Liver (tissue), 9 donors: ENCODE data around the gene RABL3. TPM values are rescaled to one million over a fixed set of nuclear protein-coding genes. Genes with fewer than 3 reads are reported as not detected.

Experiments
- DNase-seq: peaks from one replicate; pipeline ENCODE4 v3.0.0-alpha.2; 2017; ENCODE audit warnings: low spot score
- H3K27ac ChIP-seq, 2 donors: one replicate each; pipeline ENCODE4 v1.7.0; 2013; ENCODE audit warnings: inconsistent platforms in 2 of 2, low read length in 2 of 2, control low read depth in 1 of 2, low read depth in 1 of 2, mild to moderate bottlenecking in 1 of 2
- H3K27me3 ChIP-seq, 4 donors: one replicate each; pipeline versions ENCODE4 v1.6.1 to v1.7.0; 2013; ENCODE audit warnings: low read length in 3 of 4, inconsistent platforms in 1 of 4, mild to moderate bottlenecking in 1 of 4, moderate library complexity in 1 of 4; ENCODE audit not compliant: control insufficient read depth in 4 of 4, insufficient read depth in 4 of 4
- H3K36me3 ChIP-seq, 4 donors: one replicate each; pipeline versions ENCODE4 v1.6.1 to v1.7.0; 2013; ENCODE audit warnings: low read length in 3 of 4, mild to moderate bottlenecking in 3 of 4, low read depth in 1 of 4, moderate library complexity in 1 of 4; ENCODE audit not compliant: control insufficient read depth in 4 of 4, insufficient read depth in 3 of 4
- H3K4me1 ChIP-seq, 4 donors: one replicate each; pipeline versions ENCODE4 v1.6.1 to v1.7.0; 2013; ENCODE audit warnings: low read length in 3 of 4, mild to moderate bottlenecking in 3 of 4, moderate library complexity in 1 of 4; ENCODE audit not compliant: control insufficient read depth in 4 of 4, insufficient read depth in 4 of 4
- H3K4me3 ChIP-seq, 3 donors: one replicate each; pipeline versions ENCODE4 v1.6.1 to v1.7.0; 2013; ENCODE audit warnings: low read length in 3 of 3, control low read depth in 1 of 3, low read depth in 1 of 3, mild to moderate bottlenecking in 1 of 3
- H3K9ac ChIP-seq, 2 donors: one replicate each; pipeline ENCODE4 v1.7.0; 2013; ENCODE audit warnings: low read length in 2 of 2, mild to moderate bottlenecking in 2 of 2, moderate library complexity in 2 of 2, control low read depth in 1 of 2, low read depth in 1 of 2
- H3K9me3 ChIP-seq, 4 donors: one replicate each; pipeline versions ENCODE4 v1.6.1 to v1.7.0; 2013; ENCODE audit warnings: low read length in 3 of 4; ENCODE audit not compliant: control insufficient read depth in 4 of 4
- CTCF ChIP-seq: fragments of 150-350 bp; IDR thresholded peaks from 2 replicates; pipeline ENCODE4 v1.5.1; 2017; ENCODE audit warnings: improper control_type of control experiment, low read depth, low read length; ENCODE audit not compliant: missing input control
- EGR1 ChIP-seq, 2 donors: IDR thresholded peaks; 2 replicates each; pipeline ENCODE4 v1.6.1; 2016 to 2018; ENCODE audit warnings: antibody characterized with exemption in 2 of 2, low read depth in 2 of 2
- FOXA1 ChIP-seq: IDR thresholded peaks from 2 replicates; pipeline ENCODE4 v1.6.1; 2016; ENCODE audit warnings: antibody characterized with exemption
- FOXA2 ChIP-seq: IDR thresholded peaks from 2 replicates; pipeline ENCODE4 v1.6.1; 2016; ENCODE audit warnings: antibody characterized with exemption
- GABPA ChIP-seq, 2 donors: IDR thresholded peaks in 1 of 2; conservative IDR thresholded peaks in 1 of 2; 2 replicates each; pipeline ENCODE4 v1.6.1; 2016; ENCODE audit warnings: antibody characterized with exemption in 2 of 2, mild to moderate bottlenecking in 1 of 2, moderate library complexity in 1 of 2
- HNF4A ChIP-seq, 2 donors: conservative IDR thresholded peaks; 2 replicates each; pipeline ENCODE4 v1.6.1; 2016; ENCODE audit warnings: antibody characterized with exemption in 2 of 2, mild to moderate bottlenecking in 2 of 2
- HNF4G ChIP-seq: IDR thresholded peaks from 2 replicates; pipeline ENCODE4 v1.6.1; 2016; ENCODE audit warnings: antibody characterized with exemption
- JUND ChIP-seq, 2 donors: IDR thresholded peaks; 2 replicates each; pipeline ENCODE4 v1.6.1; 2016; ENCODE audit warnings: antibody characterized with exemption in 2 of 2
- MAX ChIP-seq: IDR thresholded peaks from 2 replicates; pipeline ENCODE4 v1.6.1; 2016; ENCODE audit warnings: antibody characterized with exemption
- NR2F2 ChIP-seq: IDR thresholded peaks from 2 replicates; pipeline ENCODE4 v1.6.1; 2016; ENCODE audit warnings: antibody characterized with exemption
- RAD21 ChIP-seq, 2 donors: IDR thresholded peaks; 2 replicates each; pipeline ENCODE4 v1.6.1; 2016; ENCODE audit warnings: antibody characterized with exemption in 2 of 2, mild to moderate bottlenecking in 2 of 2
- REST ChIP-seq: IDR thresholded peaks from 2 replicates; pipeline ENCODE4 v1.6.1; 2016; ENCODE audit warnings: antibody characterized with exemption, mild to moderate bottlenecking
- RXRA ChIP-seq, 2 donors: IDR thresholded peaks; 2 replicates each; pipeline ENCODE4 v1.6.1; 2017 to 2018; ENCODE audit warnings: antibody characterized with exemption in 2 of 2, mild to moderate bottlenecking in 1 of 2
- SP1 ChIP-seq: IDR thresholded peaks from 2 replicates; pipeline ENCODE4 v1.6.1; 2018; ENCODE audit warnings: antibody characterized with exemption, mild to moderate bottlenecking
- TAF1 ChIP-seq: conservative IDR thresholded peaks from 2 replicates; pipeline ENCODE4 v1.6.1; 2016; ENCODE audit warnings: antibody characterized with exemption, mild to moderate bottlenecking
- YY1 ChIP-seq: IDR thresholded peaks from 2 replicates; pipeline ENCODE4 v1.6.1; 2016; ENCODE audit warnings: antibody characterized with exemption, mild to moderate bottlenecking
- ZBTB33 ChIP-seq: IDR thresholded peaks from 2 replicates; pipeline ENCODE4 v1.6.1; 2016; ENCODE audit warnings: antibody characterized with exemption
- polyA plus RNA-seq, 2 donors: library from polyadenylated mRNA; stranded (reverse) in 1 of 2; unstranded in 1 of 2; fragments of 200-250 nt in 1 of 2; fragments of >200 nt in 1 of 2; fragmentation: Nextera tagmentation in 1 of 2; extraction: Ambion mirVana in 1 of 2; gene quantifications; one replicate each; pipeline versions ENCODE4 v1.2.1 to v1.2.3, GENCODE V29; 2013 to 2015
- total RNA-seq, 2 donors: library from RNA; depleted of rRNA; stranded (reverse); fragments of >200 nt; gene quantifications; one replicate each; pipeline ENCODE4 v1.2.3, GENCODE V29; 2014
- TF ChIP-seq, protein P1 (sequence below): IDR thresholded peaks from 2 replicates; pipeline ENCODE4 v1.6.1; 2016; ENCODE audit warnings: antibody characterized with exemption
- donor health status: healthy.
- donor health status: healthy.
- donor health status: healthy.
- donor health status: healthy.
- donor health status: healthy.

The RABL3 gene
- total and polyA plus RNA-seq, 4 donors, result 8.6 to 14.1 (median 13.1) TPM

DNA sequence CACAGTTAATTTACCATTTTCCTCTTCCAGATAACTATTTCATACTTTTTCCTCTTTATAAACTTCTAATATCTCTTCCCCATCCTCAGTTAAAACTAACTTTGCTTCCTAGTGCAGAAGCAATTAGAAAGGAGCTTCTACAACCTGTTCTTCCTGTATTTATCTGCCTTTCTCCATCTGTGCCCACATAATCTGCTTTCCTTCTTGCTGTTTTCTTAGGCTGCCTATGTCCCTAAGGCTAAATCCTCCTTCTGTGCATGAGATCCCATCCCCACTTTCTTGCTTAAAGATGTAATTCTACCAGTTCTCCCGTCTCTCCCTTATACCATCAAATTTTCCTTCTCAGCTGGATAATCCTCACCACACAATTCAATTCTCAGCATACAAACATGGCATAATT, 31.9 kb downstream of the RABL3 start (continued):
- TF ChIP-seq REST, result no peak
- TF ChIP-seq RAD21 (IDR thresholded peaks at IDR 0.05), result no peak
- no peak for TF ChIP-seq RXRA (IDR thresholded peaks at IDR 0.05)
- TF ChIP-seq JUND (IDR thresholded peaks at IDR 0.05), result no peak
- TF ChIP-seq FOXA1, result no peak
- TF ChIP-seq YY1, result no peak

DNA sequence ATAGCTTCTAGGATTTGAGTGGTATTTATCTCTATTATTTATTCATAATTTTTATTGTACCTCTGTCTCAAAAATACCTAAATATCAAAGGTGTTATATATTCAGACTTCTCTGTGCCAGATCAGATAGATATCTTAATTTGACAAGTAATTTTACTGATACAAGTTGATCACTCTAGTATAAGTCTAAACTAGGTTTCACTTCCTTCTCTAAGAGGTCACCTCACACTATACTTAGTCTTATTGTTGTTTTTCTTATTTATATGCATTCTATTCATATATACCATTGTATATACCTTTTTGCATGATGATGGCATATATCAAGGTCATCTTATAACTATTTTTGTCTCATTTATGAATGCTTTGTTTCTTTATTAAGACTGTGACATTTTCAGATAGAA, 33.9 kb downstream of the RABL3 start:
- H3K4me1 ChIP-seq, result peaks cover 0 to 5% (median 2%) of the 10 kb centered on the region in 4 donors
- H3K9me3 ChIP-seq, result no peaks in the 10 kb centered on the region
- H3K27me3 ChIP-seq, result no peaks in the 10 kb centered on the region
- DNase-seq, result no peak
- no peak for TF ChIP-seq SP1
- no peak for TF ChIP-seq YY1
- TF ChIP-seq RAD21 (IDR thresholded peaks at IDR 0.05), result no peak
- TF ChIP-seq ZBTB33, result no peak
- TF ChIP-seq TAF1, result no peak
- no peak for TF ChIP-seq EGR1 (IDR thresholded peaks at IDR 0.05; ENCODE audit: low read depth in 2 of 2)
- no peak for TF ChIP-seq MAX
- no peak for TF ChIP-seq FOXA2
- TF ChIP-seq HNF4A (conservative IDR thresholded peaks at IDR 0.05), result no peak
- no peak for TF ChIP-seq JUND (IDR thresholded peaks at IDR 0.05)
- TF ChIP-seq HNF4G, result no peak
- no peak for TF ChIP-seq FOXA1
- TF ChIP-seq NR2F2, result no peak
- no peak for TF ChIP-seq GABPA (IDR thresholded peaks at IDR 0.05 in 1 of 2, conservative IDR thresholded peaks at IDR 0.05 in 1 of 2)
- TF ChIP-seq REST, result no peak
- TF ChIP-seq, protein P1, sequence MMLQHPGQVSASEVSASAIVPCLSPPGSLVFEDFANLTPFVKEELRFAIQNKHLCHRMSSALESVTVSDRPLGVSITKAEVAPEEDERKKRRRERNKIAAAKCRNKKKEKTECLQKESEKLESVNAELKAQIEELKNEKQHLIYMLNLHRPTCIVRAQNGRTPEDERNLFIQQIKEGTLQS, result no peak
- TF ChIP-seq RXRA (IDR thresholded peaks at IDR 0.05), result no peak
- TF ChIP-seq CTCF, result no peak
- no peak overlapping the region for H3K9ac ChIP-seq
- H3K36me3 ChIP-seq, result peaks cover 0 to 7% (median 0%) of the 10 kb centered on the region in 4 donors
- no peak overlapping the region for H3K27ac ChIP-seq
- no peak overlapping the region for H3K4me3 ChIP-seq
